RWPE2 (cell line): ENCODE data around the gene CREB3L1.

ENCODE experiments used
- ATAC-seq: fragments of 200-7000 bp; cut with Tn5 transposase; 3 replicates; pipeline ENCODE4 v1.9.1; 2021; ENCODE audit warnings: low read depth
- DNase-seq: peaks from one replicate; pipeline ENCODE4 v3.0.0-alpha.2; 2020; ENCODE audit warnings: low spot score
- H3K27ac ChIP-seq: fragments of 450-650 bp; 2 replicates; pipeline ENCODE4 v1.5.1; 2017; ENCODE audit warnings: mild to moderate bottlenecking; ENCODE audit not compliant: poor library complexity, severe bottlenecking
- H3K27me3 ChIP-seq: fragments of 250-450 bp; sonication (Bioruptor Pico); 2 replicates; pipeline ENCODE4 v1.5.1; 2021; ENCODE audit warnings: mild to moderate bottlenecking, moderate library complexity; ENCODE audit not compliant: insufficient read depth, poor library complexity, severe bottlenecking
- H3K36me3 ChIP-seq: fragments of 250-450 bp; sonication (Bioruptor Pico); 2 replicates; pipeline ENCODE4 v1.5.1; 2020; ENCODE audit warnings: low read depth, mild to moderate bottlenecking, moderate library complexity
- H3K4me1 ChIP-seq: fragments of 250-450 bp; sonication (Bioruptor Pico); 2 replicates; pipeline ENCODE4 v1.5.1; 2021; ENCODE audit warnings: mild to moderate bottlenecking, moderate library complexity; ENCODE audit not compliant: insufficient read depth, poor library complexity, severe bottlenecking
- H3K4me3 ChIP-seq: fragments of 250-450 bp; sonication (Bioruptor Pico); 2 replicates; pipeline ENCODE4 v1.5.1; 2021; ENCODE audit warnings: mild to moderate bottlenecking, moderate library complexity; ENCODE audit not compliant: severe bottlenecking
- H3K9me3 ChIP-seq: fragments of 250-450 bp; sonication (Bioruptor Pico); 2 replicates; pipeline ENCODE4 v1.5.1; 2021; ENCODE audit warnings: mild to moderate bottlenecking, moderate library complexity; ENCODE audit not compliant: severe bottlenecking
- TF ChIP-seq, protein P1 (sequence below): fragments of 450-650 bp; IDR thresholded peaks from one replicate; pipeline ENCODE4 v1.5.1; 2017; ENCODE audit warnings: mild to moderate bottlenecking, moderate library complexity; ENCODE audit not compliant: poor library complexity, severe bottlenecking

Gene CREB3L1

DNA sequence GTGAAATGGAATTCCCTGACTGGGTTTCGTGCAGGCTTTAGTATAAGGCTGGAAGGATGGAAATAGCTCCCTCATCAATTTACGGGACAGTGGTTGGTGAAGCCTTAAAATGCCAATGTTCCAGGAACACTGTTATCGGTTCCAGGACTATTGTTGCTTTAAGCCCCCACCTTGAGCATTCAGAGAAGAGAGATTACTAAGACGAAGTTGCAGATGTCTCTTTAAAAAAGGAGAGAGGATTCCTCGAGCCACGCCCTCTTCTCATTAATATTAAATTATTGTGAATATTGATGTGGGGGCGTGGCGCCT is 195 bp upstream of the CREB3L1 start:
- H3K9me3 ChIP-seq = no peaks in the 10 kb centered on the region
- peak overlapping the region; percentile 29 for H3K4me3 ChIP-seq
- no peak for DNase-seq
- TF ChIP-seq, protein P1, sequence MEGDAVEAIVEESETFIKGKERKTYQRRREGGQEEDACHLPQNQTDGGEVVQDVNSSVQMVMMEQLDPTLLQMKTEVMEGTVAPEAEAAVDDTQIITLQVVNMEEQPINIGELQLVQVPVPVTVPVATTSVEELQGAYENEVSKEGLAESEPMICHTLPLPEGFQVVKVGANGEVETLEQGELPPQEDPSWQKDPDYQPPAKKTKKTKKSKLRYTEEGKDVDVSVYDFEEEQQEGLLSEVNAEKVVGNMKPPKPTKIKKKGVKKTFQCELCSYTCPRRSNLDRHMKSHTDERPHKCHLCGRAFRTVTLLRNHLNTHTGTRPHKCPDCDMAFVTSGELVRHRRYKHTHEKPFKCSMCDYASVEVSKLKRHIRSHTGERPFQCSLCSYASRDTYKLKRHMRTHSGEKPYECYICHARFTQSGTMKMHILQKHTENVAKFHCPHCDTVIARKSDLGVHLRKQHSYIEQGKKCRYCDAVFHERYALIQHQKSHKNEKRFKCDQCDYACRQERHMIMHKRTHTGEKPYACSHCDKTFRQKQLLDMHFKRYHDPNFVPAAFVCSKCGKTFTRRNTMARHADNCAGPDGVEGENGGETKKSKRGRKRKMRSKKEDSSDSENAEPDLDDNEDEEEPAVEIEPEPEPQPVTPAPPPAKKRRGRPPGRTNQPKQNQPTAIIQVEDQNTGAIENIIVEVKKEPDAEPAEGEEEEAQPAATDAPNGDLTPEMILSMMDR = no peak
- peak; percentile 46; the same call in 1 of the 3 replicates for ATAC-seq
- H3K36me3 ChIP-seq = no peaks in the 10 kb centered on the region
- H3K27me3 ChIP-seq = peaks cover 6% of the 10 kb centered on the region
- H3K4me1 ChIP-seq = peaks cover 15% of the 10 kb centered on the region
- no peak overlapping the region for H3K27ac ChIP-seq

DNA sequence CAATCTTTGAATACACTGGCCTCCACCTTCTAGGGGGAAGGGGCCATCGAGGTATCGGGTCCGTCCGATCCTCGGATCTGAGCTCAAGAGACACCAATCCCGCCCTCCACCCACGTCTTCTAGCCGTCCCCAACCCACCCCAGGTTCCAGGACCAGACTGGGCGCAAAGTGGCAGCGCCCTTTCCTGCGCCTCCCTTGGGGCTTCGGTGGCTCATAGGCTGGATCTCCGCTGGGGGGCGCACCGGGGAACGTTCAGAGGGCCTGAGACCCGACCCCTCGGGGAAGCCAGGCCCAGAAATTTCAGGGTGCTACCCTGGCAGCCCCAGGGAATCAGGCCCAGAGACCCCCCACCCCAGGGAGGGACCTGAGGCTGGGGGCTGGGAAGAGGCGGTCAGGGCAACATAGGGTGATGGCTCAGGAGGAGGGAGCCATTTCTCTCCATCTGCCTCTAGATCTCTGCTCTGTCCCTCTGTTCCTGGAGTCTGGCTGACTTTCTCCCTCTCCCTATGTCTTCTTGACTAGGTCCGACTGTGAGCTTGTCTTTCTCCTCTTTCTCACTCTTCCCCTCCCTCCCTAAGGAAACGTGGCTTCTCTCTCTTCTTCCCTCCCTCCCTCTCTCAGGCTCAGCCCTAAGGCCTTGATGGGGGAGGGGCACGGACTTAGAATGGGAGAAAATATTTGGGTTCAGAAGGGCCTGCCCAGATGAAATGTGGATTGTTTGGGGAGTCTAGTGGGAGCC is 1.1 kb downstream of the CREB3L1 start:
- Histone ChIP-seq H3K27me3 (peaks cover 6% of the 10 kb centered on the region), H3K4me3 (no peak overlapping the region), H3K9me3 (no peaks in the 10 kb centered on the region), H3K4me1 (peaks cover 3% of the 10 kb centered on the region), H3K27ac (no peak overlapping the region), H3K36me3 (no peaks in the 10 kb centered on the region)
- ATAC-seq (no peak), DNase-seq (no peak)
- TF ChIP-seq, protein P1 = peak; percentile 18

- H3K4me1 ChIP-seq = no peaks in the 10 kb centered on the region
- peaks cover 6% of the 10 kb centered on the region for H3K27me3 ChIP-seq
- H3K27ac ChIP-seq = no peak overlapping the region
- H3K36me3 ChIP-seq = no peaks in the 10 kb centered on the region
- TF ChIP-seq, protein P1 = no peak
- H3K4me3 ChIP-seq = no peak overlapping the region
- ATAC-seq = no peak
- no peak for DNase-seq
- H3K9me3 ChIP-seq = no peaks in the 10 kb centered on the region
Measured at GRCh38 chr11:46279126-46280099, 2.0 kb downstream of the CREB3L1 start.

DNA sequence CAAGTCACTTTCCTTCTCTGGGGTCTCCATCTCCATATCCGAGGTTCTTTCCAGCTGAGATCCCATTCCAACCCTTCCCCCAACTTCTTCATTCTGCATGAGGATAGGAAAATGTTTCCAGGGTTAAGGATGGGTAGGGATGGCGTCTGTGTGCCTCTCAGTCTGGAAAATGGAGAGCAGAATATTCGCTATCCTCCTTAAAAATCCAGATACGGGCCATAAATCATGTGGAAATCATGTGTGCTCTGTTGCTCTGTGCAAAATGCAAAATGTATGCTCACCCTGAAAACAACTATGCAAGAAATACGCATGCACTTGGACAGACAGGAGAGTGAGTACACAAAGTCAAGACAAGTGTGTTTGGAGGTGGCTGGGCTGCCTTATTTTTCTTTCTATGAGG is 3.2 kb downstream of the CREB3L1 start:
- H3K4me3 ChIP-seq = no peak overlapping the region
- DNase-seq (no peak), ATAC-seq (no peak)
- H3K4me1 ChIP-seq = no peaks in the 10 kb centered on the region
- H3K27me3 ChIP-seq = peaks cover 6% of the 10 kb centered on the region
- TF ChIP-seq, protein P1 = no peak
- no peaks in the 10 kb centered on the region for H3K36me3 ChIP-seq
- no peak overlapping the region for H3K27ac ChIP-seq
- H3K9me3 ChIP-seq = no peaks in the 10 kb centered on the region
